Parathyroid adenoma (tissue), 2 donors: ENCODE results near the gene FAM193A.
"Not testable (repeated sequence)": the region's sequence is repeated elsewhere in the genome, so short reads cannot be mapped to it uniquely, and the experiment has no call there.

Source experiments
- H2AFZ ChIP-seq: fragments of 300-600 bp; sonication (generic); one replicate; pipeline ENCODE4 v1.7.0; 2017; ENCODE audit warnings: antibody characterized with exemption, mild to moderate bottlenecking
- H3K27ac ChIP-seq: fragments of 300-600 bp; sonication (generic); one replicate; pipeline ENCODE4 v1.7.0; 2017
- H3K27me3 ChIP-seq: fragments of 300-600 bp; sonication (generic); one replicate; pipeline ENCODE4 v1.7.0; 2017; ENCODE audit warnings: low read length; ENCODE audit not compliant: control insufficient read depth, insufficient read depth
- H3K36me3 ChIP-seq: fragments of 300-600 bp; sonication (generic); one replicate; pipeline ENCODE4 v1.7.0; 2017; ENCODE audit warnings: low read length; ENCODE audit not compliant: control insufficient read depth, insufficient read depth
- H3K4me1 ChIP-seq: fragments of 300-600 bp; sonication (generic); one replicate; pipeline ENCODE4 v1.7.0; 2017; ENCODE audit warnings: control low read depth
- H3K4me2 ChIP-seq: fragments of 300-600 bp; sonication (generic); one replicate; pipeline ENCODE4 v1.7.0; 2017; ENCODE audit warnings: low read length
- H3K4me3 ChIP-seq: fragments of 300-600 bp; sonication (generic); one replicate; pipeline ENCODE4 v1.7.0; 2017; ENCODE audit warnings: low read depth, low read length
- H3K79me2 ChIP-seq: fragments of 300-600 bp; sonication (generic); one replicate; pipeline ENCODE4 v1.7.0; 2017; ENCODE audit warnings: control low read depth
- H3K9ac ChIP-seq: fragments of 300-600 bp; sonication (generic); one replicate; pipeline ENCODE4 v1.7.0; 2017; ENCODE audit warnings: mild to moderate bottlenecking
- H3K9me3 ChIP-seq: fragments of 300-600 bp; sonication (generic); one replicate; pipeline ENCODE4 v1.7.0; 2017; ENCODE audit warnings: low read length; ENCODE audit not compliant: control insufficient read depth
- TF ChIP-seq, protein P1 (sequence below): fragments of 300-600 bp; sonication (generic); IDR thresholded peaks from one replicate; pipeline ENCODE4 v1.7.0; 2017; ENCODE audit warnings: antibody characterized with exemption, mild to moderate bottlenecking
- donor health status: primary hyperparathyroidism.

FAM193A gene

GRCh38 chr4:2615821-2616220 is 79.4 kb downstream of the FAM193A start:
- TF ChIP-seq, protein P1, sequence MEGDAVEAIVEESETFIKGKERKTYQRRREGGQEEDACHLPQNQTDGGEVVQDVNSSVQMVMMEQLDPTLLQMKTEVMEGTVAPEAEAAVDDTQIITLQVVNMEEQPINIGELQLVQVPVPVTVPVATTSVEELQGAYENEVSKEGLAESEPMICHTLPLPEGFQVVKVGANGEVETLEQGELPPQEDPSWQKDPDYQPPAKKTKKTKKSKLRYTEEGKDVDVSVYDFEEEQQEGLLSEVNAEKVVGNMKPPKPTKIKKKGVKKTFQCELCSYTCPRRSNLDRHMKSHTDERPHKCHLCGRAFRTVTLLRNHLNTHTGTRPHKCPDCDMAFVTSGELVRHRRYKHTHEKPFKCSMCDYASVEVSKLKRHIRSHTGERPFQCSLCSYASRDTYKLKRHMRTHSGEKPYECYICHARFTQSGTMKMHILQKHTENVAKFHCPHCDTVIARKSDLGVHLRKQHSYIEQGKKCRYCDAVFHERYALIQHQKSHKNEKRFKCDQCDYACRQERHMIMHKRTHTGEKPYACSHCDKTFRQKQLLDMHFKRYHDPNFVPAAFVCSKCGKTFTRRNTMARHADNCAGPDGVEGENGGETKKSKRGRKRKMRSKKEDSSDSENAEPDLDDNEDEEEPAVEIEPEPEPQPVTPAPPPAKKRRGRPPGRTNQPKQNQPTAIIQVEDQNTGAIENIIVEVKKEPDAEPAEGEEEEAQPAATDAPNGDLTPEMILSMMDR = no peak

GRCh38 chr4:2617955-2618354 is 81.5 kb downstream of the FAM193A start:
- Histone ChIP-seq H3K9ac (no peak overlapping the region), H3K4me2 (no peak overlapping the region), H2AFZ (no peak overlapping the region), H3K79me2 (peaks cover 38% of the 10 kb centered on the region), H3K9me3 (no peaks in the 10 kb centered on the region), H3K36me3 (no peaks in the 10 kb centered on the region), H3K27ac (no peak overlapping the region), H3K4me1 (no peaks in the 10 kb centered on the region), H3K4me3 (no peak overlapping the region), H3K27me3 (no peaks in the 10 kb centered on the region)
- TF ChIP-seq, protein P1 = no peak

More at GRCh38 chr4:2615821-2616220, 79.4 kb downstream of the FAM193A start:
- peaks cover 33% of the 10 kb centered on the region for H3K79me2 ChIP-seq
- H3K4me1 ChIP-seq = no peaks in the 10 kb centered on the region
- no peak overlapping the region for H2AFZ ChIP-seq
- H3K27ac ChIP-seq = no peak overlapping the region
- H3K9me3 ChIP-seq = no peaks in the 10 kb centered on the region
- no peak overlapping the region for H3K4me2 ChIP-seq
- H3K4me3 ChIP-seq = no peak overlapping the region
- H3K27me3 ChIP-seq = no peaks in the 10 kb centered on the region
- no peak overlapping the region for H3K9ac ChIP-seq
- no peaks in the 10 kb centered on the region for H3K36me3 ChIP-seq

DNA sequence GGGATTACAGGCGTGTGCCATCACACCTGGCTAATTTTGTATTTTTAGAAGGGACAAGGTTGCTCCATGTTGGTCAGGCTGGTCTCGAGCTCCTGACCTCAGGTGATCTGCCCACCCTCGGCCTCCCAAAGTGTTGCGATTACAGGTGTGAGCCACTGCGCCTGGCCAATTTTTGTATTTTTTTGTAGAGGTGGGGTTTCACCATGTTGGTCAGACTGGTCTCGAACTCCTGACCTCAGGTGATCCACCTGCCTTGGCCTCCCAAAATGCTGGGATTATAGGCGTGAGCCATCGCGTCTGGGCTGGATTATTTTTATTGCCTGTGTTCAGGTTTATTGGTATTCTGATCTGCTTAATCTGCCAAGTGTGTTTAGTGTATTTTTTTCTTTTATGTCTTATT is 82.3 kb downstream of the FAM193A start:
- not testable (repeated sequence) for H3K9me3 ChIP-seq, H3K4me2 ChIP-seq, H3K27ac ChIP-seq, H3K9ac ChIP-seq, H3K36me3 ChIP-seq, H3K27me3 ChIP-seq, H3K4me1 ChIP-seq, H3K4me3 ChIP-seq, H2AFZ ChIP-seq
- H3K79me2 ChIP-seq = peaks cover 42% of the 10 kb centered on the region

GRCh38 chr4:2619459-2619858 is 83.0 kb downstream of the FAM193A start:
- Histone ChIP-seq H3K4me3 (no peak overlapping the region), H2AFZ (no peak overlapping the region), H3K27ac (no peak overlapping the region), H3K36me3 (no peaks in the 10 kb centered on the region), H3K27me3 (no peaks in the 10 kb centered on the region), H3K9ac (no peak overlapping the region), H3K4me1 (no peaks in the 10 kb centered on the region), H3K79me2 (peaks cover 42% of the 10 kb centered on the region), H3K4me2 (no peak overlapping the region), H3K9me3 (no peaks in the 10 kb centered on the region)
- TF ChIP-seq, protein P1 = no peak

DNA sequence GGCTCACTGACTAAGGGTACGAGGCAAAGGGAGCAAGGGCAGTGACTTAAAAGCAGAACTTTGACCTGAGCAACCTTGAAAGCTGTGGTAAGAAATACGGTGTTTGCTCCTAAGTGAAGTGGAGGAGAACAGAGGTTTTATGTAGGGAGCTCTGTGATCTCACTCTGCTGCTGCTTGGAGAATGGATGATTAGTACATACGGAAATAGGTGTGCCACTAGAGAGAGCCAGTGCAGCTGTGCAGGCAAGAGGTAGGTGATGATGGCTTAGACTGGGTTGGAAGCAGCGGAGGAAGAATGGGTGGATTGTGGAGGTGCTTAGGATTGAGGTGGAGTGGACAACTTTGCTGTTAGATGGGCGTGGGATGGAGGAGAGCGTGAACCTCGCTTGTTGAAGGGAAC is 85.0 kb downstream of the FAM193A start:
- Histone ChIP-seq H3K4me3 (no peak overlapping the region), H3K9me3 (no peaks in the 10 kb centered on the region), H3K9ac (no peak overlapping the region), H3K4me2 (no peak overlapping the region), H3K79me2 (peaks cover 39% of the 10 kb centered on the region), H3K4me1 (no peaks in the 10 kb centered on the region), H3K36me3 (no peaks in the 10 kb centered on the region), H3K27me3 (no peaks in the 10 kb centered on the region), H3K27ac (no peak overlapping the region), H2AFZ (no peak overlapping the region)
- TF ChIP-seq, protein P1 = no peak
